SK-N-SH treated with all-trans-retinoic acid at 6 μM for 48 hours (cell line): ENCODE measurements around the gene NCKAP5.

Source experiments
- ATAC-seq: fragments of 200-7000 bp; cut with Tn5 transposase; 3 replicates; pipeline ENCODE4 v1.9.1; 2020; ENCODE audit warnings: mild to moderate bottlenecking, moderate library complexity
- ARNTL ChIP-seq: fragments of 450-650 bp; formaldehyde crosslinking; IDR thresholded peaks from 2 replicates; pipeline ENCODE4 v1.5.0; 2020; ENCODE audit warnings: low read depth, mild to moderate bottlenecking, moderate library complexity, borderline replicate concordance
- BACH2 ChIP-seq: fragments of 250-450 bp; sonication (Bioruptor Pico); IDR thresholded peaks from 2 replicates; pipeline ENCODE4 v1.9.0; 2021; ENCODE audit warnings: mild to moderate bottlenecking, borderline replicate concordance
- CSDC2 ChIP-seq: fragments of 250-450 bp; sonication (Bioruptor Pico); IDR thresholded peaks from 2 replicates; pipeline ENCODE4 v1.5.0; 2020; ENCODE audit warnings: mild to moderate bottlenecking, moderate library complexity
- ESRRG ChIP-seq: fragments of 250-450 bp; sonication (Bioruptor Pico); IDR thresholded peaks from 2 replicates; pipeline ENCODE4 v1.6.1; 2021; ENCODE audit warnings: mild to moderate bottlenecking
- GLIS3 ChIP-seq: fragments of 250-450 bp; sonication (Bioruptor Pico); IDR thresholded peaks from 2 replicates; pipeline ENCODE4 v1.5.0; 2020; ENCODE audit warnings: mild to moderate bottlenecking, moderate library complexity
- ISL1 ChIP-seq: fragments of 250-450 bp; sonication (Bioruptor Pico); IDR thresholded peaks from 2 replicates; pipeline ENCODE4 v2.1.2; 2022; ENCODE audit warnings: mild to moderate bottlenecking, moderate library complexity
- OSR1 ChIP-seq: fragments of 250-450 bp; sonication (Bioruptor Pico); IDR thresholded peaks from 2 replicates; pipeline ENCODE4 v1.8.0; 2022; ENCODE audit warnings: moderate library complexity, mild to moderate bottlenecking, inconsistent platforms
- PPARA ChIP-seq: fragments of 250-450 bp; sonication (Bioruptor Pico); IDR thresholded peaks from 2 replicates; pipeline ENCODE4 v1.5.0; 2020; ENCODE audit warnings: mild to moderate bottlenecking, borderline replicate concordance
- RARB ChIP-seq: fragments of 250-450 bp; sonication (Bioruptor Pico); IDR thresholded peaks from 2 replicates; pipeline ENCODE4 v1.8.0; 2021; ENCODE audit warnings: mild to moderate bottlenecking, moderate library complexity
- SNAI2 ChIP-seq: fragments of 250-450 bp; sonication (Bioruptor Pico); IDR thresholded peaks from 2 replicates; pipeline ENCODE4 v1.5.0; 2020; ENCODE audit warnings: mild to moderate bottlenecking, moderate library complexity
- TCF4 ChIP-seq: fragments of 250-450 bp; sonication (Bioruptor Pico); IDR thresholded peaks from 2 replicates; pipeline ENCODE4 v1.8.0; 2021; ENCODE audit warnings: mild to moderate bottlenecking, moderate library complexity, borderline replicate concordance
- TOX ChIP-seq: fragments of 250-450 bp; sonication (Bioruptor Pico); IDR thresholded peaks from 2 replicates; pipeline ENCODE4 v1.8.0; 2021; ENCODE audit warnings: mild to moderate bottlenecking, moderate library complexity, borderline replicate concordance
- ZC3H10 ChIP-seq: fragments of 250-450 bp; sonication (Bioruptor Pico); IDR thresholded peaks from 2 replicates; pipeline ENCODE4 v1.5.1; 2021; ENCODE audit warnings: mild to moderate bottlenecking, moderate library complexity
- ZNF70 ChIP-seq: fragments of 450-650 bp; formaldehyde crosslinking; IDR thresholded peaks from 2 replicates; pipeline ENCODE4 v1.5.0; 2020; ENCODE audit warnings: mild to moderate bottlenecking, moderate library complexity
- TF ChIP-seq, protein P1 (sequence below): fragments of 250-450 bp; sonication (Bioruptor Pico); IDR thresholded peaks from 2 replicates; pipeline ENCODE4 v1.5.1; 2020; ENCODE audit warnings: low read depth, mild to moderate bottlenecking, moderate library complexity
- TF ChIP-seq, protein P2 (sequence below): fragments of 250-450 bp; sonication (Bioruptor Pico); IDR thresholded peaks from 2 replicates; pipeline ENCODE4 v1.5.1; 2021; ENCODE audit warnings: mild to moderate bottlenecking, moderate library complexity
- TF ChIP-seq, protein P3 (sequence below): fragments of 250-450 bp; sonication (Bioruptor Pico); IDR thresholded peaks from 2 replicates; pipeline ENCODE4 v1.5.0; 2020; ENCODE audit warnings: mild to moderate bottlenecking, moderate library complexity
- TF ChIP-seq, protein P4 (sequence below): fragments of 250-450 bp; sonication (Bioruptor Pico); IDR thresholded peaks from 2 replicates; pipeline ENCODE4 v1.8.0; 2021; ENCODE audit warnings: low read depth, mild to moderate bottlenecking, moderate library complexity, borderline replicate concordance

Gene NCKAP5

DNA sequence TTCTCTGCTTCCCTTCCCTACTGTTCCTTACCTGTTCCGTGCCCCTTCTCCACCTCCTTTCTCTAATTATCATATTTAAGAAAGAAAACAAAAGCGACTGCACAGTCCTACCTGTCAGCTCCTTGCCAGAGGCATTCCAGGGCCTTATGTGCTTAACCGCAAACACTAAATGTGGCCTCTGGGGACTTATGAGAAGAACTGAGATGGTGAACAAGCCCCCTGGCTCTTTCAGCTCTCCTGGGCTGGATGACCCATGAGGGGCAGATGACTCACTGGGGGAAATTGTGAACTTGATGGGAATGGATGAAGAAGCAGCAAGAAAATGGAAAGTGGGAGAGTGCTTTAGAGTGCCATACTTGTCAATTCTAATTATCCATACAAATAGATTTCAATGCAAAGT lies 792.0 kb downstream of the NCKAP5 start (continued):
- TF ChIP-seq, protein P1, sequence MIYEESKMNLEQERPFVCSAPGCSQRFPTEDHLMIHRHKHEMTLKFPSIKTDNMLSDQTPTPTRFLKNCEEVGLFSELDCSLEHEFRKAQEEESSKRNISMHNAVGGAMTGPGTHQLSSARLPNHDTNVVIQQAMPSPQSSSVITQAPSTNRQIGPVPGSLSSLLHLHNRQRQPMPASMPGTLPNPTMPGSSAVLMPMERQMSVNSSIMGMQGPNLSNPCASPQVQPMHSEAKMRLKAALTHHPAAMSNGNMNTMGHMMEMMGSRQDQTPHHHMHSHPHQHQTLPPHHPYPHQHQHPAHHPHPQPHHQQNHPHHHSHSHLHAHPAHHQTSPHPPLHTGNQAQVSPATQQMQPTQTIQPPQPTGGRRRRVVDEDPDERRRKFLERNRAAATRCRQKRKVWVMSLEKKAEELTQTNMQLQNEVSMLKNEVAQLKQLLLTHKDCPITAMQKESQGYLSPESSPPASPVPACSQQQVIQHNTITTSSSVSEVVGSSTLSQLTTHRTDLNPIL (CRISPR knock-in tag), result no peak
- TF ChIP-seq, protein P2, sequence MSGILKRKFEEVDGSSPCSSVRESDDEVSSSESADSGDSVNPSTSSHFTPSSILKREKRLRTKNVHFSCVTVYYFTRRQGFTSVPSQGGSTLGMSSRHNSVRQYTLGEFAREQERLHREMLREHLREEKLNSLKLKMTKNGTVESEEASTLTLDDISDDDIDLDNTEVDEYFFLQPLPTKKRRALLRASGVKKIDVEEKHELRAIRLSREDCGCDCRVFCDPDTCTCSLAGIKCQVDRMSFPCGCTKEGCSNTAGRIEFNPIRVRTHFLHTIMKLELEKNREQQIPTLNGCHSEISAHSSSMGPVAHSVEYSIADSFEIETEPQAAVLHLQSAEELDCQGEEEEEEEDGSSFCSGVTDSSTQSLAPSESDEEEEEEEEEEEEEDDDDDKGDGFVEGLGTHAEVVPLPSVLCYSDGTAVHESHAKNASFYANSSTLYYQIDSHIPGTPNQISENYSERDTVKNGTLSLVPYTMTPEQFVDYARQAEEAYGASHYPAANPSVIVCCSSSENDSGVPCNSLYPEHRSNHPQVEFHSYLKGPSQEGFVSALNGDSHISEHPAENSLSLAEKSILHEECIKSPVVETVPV, result no peak

DNA sequence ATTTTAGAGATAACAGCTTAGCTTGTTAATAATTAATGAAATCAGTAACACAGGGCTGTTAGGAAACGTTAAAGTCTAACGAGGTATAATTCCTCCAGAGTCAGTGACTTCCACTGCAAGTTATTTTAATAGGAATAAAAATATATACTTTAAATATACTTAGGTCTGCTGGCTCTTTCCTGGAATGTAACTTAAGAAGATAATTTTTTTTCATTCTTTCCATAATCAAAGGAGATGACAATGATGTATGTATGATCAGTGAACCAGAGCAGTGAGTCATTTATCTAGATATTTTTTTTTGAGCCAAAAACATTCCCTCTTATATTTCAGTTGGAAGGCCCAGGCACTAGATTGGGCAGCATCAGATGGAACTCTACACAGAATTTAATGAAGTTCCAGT lies 794.1 kb downstream of the NCKAP5 start:
- TF ChIP-seq ARNTL (CRISPR knock-in tag), result no peak
- TF ChIP-seq TOX (CRISPR knock-in tag), result peak; percentile 57
- TF ChIP-seq RARB (CRISPR knock-in tag), result no peak
- TF ChIP-seq, protein P3, sequence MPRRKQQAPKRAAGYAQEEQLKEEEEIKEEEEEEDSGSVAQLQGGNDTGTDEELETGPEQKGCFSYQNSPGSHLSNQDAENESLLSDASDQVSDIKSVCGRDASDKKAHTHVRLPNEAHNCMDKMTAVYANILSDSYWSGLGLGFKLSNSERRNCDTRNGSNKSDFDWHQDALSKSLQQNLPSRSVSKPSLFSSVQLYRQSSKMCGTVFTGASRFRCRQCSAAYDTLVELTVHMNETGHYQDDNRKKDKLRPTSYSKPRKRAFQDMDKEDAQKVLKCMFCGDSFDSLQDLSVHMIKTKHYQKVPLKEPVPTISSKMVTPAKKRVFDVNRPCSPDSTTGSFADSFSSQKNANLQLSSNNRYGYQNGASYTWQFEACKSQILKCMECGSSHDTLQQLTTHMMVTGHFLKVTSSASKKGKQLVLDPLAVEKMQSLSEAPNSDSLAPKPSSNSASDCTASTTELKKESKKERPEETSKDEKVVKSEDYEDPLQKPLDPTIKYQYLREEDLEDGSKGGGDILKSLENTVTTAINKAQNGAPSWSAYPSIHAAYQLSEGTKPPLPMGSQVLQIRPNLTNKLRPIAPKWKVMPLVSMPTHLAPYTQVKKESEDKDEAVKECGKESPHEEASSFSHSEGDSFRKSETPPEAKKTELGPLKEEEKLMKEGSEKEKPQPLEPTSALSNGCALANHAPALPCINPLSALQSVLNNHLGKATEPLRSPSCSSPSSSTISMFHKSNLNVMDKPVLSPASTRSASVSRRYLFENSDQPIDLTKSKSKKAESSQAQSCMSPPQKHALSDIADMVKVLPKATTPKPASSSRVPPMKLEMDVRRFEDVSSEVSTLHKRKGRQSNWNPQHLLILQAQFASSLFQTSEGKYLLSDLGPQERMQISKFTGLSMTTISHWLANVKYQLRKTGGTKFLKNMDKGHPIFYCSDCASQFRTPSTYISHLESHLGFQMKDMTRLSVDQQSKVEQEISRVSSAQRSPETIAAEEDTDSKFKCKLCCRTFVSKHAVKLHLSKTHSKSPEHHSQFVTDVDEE (CRISPR knock-in tag), result no peak
- no peak for TF ChIP-seq OSR1
- no peak for TF ChIP-seq TCF4 (CRISPR knock-in tag)
- no peak for TF ChIP-seq GLIS3 (CRISPR knock-in tag)
- TF ChIP-seq, protein P1 (CRISPR knock-in tag), result no peak
- peak; percentile 71 for TF ChIP-seq ISL1
- TF ChIP-seq ZC3H10 (CRISPR knock-in tag), result no peak
- ATAC-seq, result peak; percentile 84

DNA sequence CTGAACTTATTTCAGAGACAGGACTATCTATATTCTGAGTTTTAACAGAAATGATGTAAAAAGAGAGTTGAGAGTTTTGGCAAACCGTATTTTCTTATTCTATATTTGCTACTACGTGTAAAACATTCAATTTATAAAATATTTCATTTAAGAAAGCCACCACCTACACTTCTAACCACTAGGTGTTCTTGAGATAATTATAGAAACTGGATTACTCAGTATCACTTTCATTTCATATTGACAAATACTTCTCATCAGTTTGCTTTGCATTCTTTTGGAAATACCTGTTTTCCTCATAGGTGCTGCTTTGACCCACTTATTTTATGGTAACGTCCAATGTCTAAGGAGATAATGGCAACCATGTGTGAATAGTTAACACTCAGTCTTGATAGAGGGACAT lies 794.9 kb downstream of the NCKAP5 start:
- TF ChIP-seq ZNF70 (CRISPR knock-in tag) (no peak), ISL1 (no peak), OSR1 (no peak)
- ATAC-seq, result no peak

DNA sequence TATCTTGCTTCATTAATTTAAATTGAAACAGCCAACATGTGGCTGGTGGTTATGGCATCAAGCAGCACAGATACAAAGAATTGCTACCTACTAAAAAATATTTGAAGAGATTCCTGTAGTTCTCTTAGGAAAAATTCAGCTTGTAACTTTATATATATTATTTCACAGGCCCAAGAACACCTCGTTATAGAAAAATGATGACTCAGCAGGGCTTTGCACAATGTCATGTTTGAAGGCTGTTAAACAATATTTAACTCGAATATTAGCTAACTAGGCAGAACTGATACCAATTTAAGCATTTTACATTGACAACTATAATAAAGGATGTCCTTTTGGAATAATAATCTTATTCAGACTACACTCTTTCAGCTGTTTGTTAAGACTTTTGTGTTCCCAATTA lies 795.9 kb downstream of the NCKAP5 start:
- TF ChIP-seq CSDC2 (CRISPR knock-in tag) (no peak), TCF4 (CRISPR knock-in tag) (no peak), ISL1 (no peak), PPARA (CRISPR knock-in tag) (no peak), BACH2 (CRISPR knock-in tag) (no peak), TOX (CRISPR knock-in tag) (no peak), GLIS3 (CRISPR knock-in tag) (no peak), SNAI2 (CRISPR knock-in tag) (no peak)
- TF ChIP-seq, protein P4, sequence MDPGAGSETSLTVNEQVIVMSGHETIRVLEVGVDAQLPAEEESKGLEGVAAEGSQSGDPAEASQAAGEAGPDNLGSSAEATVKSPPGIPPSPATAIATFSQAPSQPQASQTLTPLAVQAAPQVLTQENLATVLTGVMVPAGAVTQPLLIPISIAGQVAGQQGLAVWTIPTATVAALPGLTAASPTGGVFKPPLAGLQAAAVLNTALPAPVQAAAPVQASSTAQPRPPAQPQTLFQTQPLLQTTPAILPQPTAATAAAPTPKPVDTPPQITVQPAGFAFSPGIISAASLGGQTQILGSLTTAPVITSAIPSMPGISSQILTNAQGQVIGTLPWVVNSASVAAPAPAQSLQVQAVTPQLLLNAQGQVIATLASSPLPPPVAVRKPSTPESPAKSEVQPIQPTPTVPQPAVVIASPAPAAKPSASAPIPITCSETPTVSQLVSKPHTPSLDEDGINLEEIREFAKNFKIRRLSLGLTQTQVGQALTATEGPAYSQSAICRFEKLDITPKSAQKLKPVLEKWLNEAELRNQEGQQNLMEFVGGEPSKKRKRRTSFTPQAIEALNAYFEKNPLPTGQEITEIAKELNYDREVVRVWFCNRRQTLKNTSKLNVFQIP (CRISPR knock-in tag), result no peak
- no peak for ATAC-seq

DNA sequence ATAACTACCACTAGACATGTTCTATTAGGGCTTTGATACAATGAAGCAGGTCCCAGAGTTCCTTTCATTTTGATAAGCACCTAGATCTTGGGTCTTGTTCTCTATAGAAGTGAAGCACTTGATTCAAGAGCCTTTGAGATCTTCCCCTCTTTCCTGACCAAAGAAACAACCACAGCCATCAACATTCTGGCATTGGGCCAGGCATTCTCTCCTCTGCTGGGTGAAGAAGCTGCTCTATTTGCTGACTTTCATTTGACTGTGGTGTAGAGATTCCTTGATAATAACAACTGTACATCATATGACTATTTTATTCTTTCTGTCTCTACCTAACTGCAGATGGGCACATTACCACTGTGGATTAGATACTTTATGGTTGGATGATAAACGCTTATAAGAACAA lies 801.7 kb downstream of the NCKAP5 start:
- TF ChIP-seq ESRRG (no peak), ZNF70 (CRISPR knock-in tag) (no peak)
- no peak for ATAC-seq
